GM10847 (cell line): ENCODE results near the gene MRC1.

Source experiments
- POLR2A ChIP-seq: IDR thresholded peaks from 2 replicates; pipeline ENCODE4 v1.6.1; 2011; ENCODE audit not compliant: insufficient read length; ENCODE audit errors: extremely low read depth

Gene MRC1

GRCh38 chr10:17954861-17955260 is 145.7 kb downstream of the MRC1 start:
- TF ChIP-seq POLR2A, result no peak

- no peak for TF ChIP-seq POLR2A
These were observed 148.9 kb downstream of the MRC1 start for GRCh38 chr10:17958049-17958448.

- TF ChIP-seq POLR2A, result no peak
These were observed 150.7 kb downstream of the MRC1 start for GRCh38 chr10:17959870-17960269.
